ENCODE measurements around the gene TNFAIP2.

The TNFAIP2 gene

GRCh38 chr14:103121121-103121845, 2.0 kb upstream of the TNFAIP2 start:
- DNase-seq (ENCODE audit: low read depth in 2 of 3, low spot score in 1 of 3): no peak

- DNase-seq (ENCODE audit: low read depth in 2 of 3, low spot score in 1 of 3): no peak
Observed at GRCh38 chr14:103121846-103122584, 1.2 kb upstream of the TNFAIP2 start.

GRCh38 chr14:103122585-103122946, 695 bp upstream of the TNFAIP2 start:
- no peak for DNase-seq (ENCODE audit: low read depth in 2 of 3, low spot score in 1 of 3)

GRCh38 chr14:103123634-103124500, 606 bp downstream of the TNFAIP2 start:
- no peak for DNase-seq (ENCODE audit: low read depth in 2 of 3, low spot score in 1 of 3)

- no peak for DNase-seq (ENCODE audit: low read depth in 2 of 3, low spot score in 1 of 3)
Observed at GRCh38 chr14:103124501-103125001, 1.3 kb downstream of the TNFAIP2 start.

GRCh38 chr14:103125098-103126070, 2.1 kb downstream of the TNFAIP2 start:
- no peak for DNase-seq (ENCODE audit: low read depth in 2 of 3, low spot score in 1 of 3)

- no peak for DNase-seq (ENCODE audit: low read depth in 2 of 3, low spot score in 1 of 3)
Observed at GRCh38 chr14:103126088-103126872, 3.0 kb downstream of the TNFAIP2 start.

- DNase-seq (ENCODE audit: low read depth in 2 of 3, low spot score in 1 of 3): no peak
Observed at GRCh38 chr14:103126873-103127304, 3.6 kb downstream of the TNFAIP2 start.

GRCh38 chr14:103127356-103127755, 4.1 kb downstream of the TNFAIP2 start:
- no peak for DNase-seq (ENCODE audit: low read depth in 2 of 3, low spot score in 1 of 3)

GRCh38 chr14:103127861-103128598, 4.8 kb downstream of the TNFAIP2 start:
- DNase-seq (ENCODE audit: low read depth in 2 of 3, low spot score in 1 of 3): no peak

- no peak for DNase-seq (ENCODE audit: low read depth in 2 of 3, low spot score in 1 of 3)
Observed at GRCh38 chr14:103128631-103129300, 5.5 kb downstream of the TNFAIP2 start.

- DNase-seq (ENCODE audit: low read depth in 2 of 3, low spot score in 1 of 3): no peak
Observed at GRCh38 chr14:103129301-103130016, 6.2 kb downstream of the TNFAIP2 start.

GRCh38 chr14:103130017-103130764, 6.9 kb downstream of the TNFAIP2 start:
- DNase-seq (ENCODE audit: low read depth in 2 of 3, low spot score in 1 of 3): no peak

GRCh38 chr14:103130965-103131364, 7.7 kb downstream of the TNFAIP2 start:
- no peak for DNase-seq (ENCODE audit: low read depth in 2 of 3, low spot score in 1 of 3)

- DNase-seq (ENCODE audit: low read depth in 2 of 3, low spot score in 1 of 3): no peak
Observed at GRCh38 chr14:103131580-103131979, 8.3 kb downstream of the TNFAIP2 start.

- no peak for DNase-seq (ENCODE audit: low read depth in 2 of 3, low spot score in 1 of 3)
Observed at GRCh38 chr14:103132381-103133209, 9.3 kb downstream of the TNFAIP2 start.

Data from stimulated activated CD4-positive, alpha-beta T cell treated with anti-CD3 and anti-CD28 coated beads, Interleukin-12 subunit alpha, Interleukin-12 subunit beta, amount 100 ng/mL, for 48 hours (primary cell).